IPS-20b (cell line): ENCODE results near the gene RBM15B.

ENCODE experiments used
- H3K27ac ChIP-seq: one replicate; pipeline ENCODE4 v1.5.1; 2013; ENCODE audit warnings: low read length
- H3K27me3 ChIP-seq: 2 replicates; pipeline ENCODE4 v1.6.1; 2013; ENCODE audit warnings: mild to moderate bottlenecking, low read length, inconsistent platforms; ENCODE audit not compliant: insufficient read depth
- H3K36me3 ChIP-seq: 2 replicates; pipeline ENCODE4 v1.6.1; 2013; ENCODE audit warnings: low read depth, mild to moderate bottlenecking, inconsistent platforms, low read length, moderate library complexity; ENCODE audit not compliant: insufficient read depth
- H3K4me1 ChIP-seq: 2 replicates; pipeline ENCODE4 v1.6.1; 2013; ENCODE audit warnings: mild to moderate bottlenecking, control low read depth, inconsistent platforms, low read length, moderate library complexity; ENCODE audit not compliant: insufficient read depth
- H3K4me3 ChIP-seq: 2 replicates; pipeline ENCODE4 v1.5.1; 2013; ENCODE audit warnings: mild to moderate bottlenecking, low read length, inconsistent platforms
- H3K9ac ChIP-seq: 2 replicates; pipeline ENCODE4 v1.6.1; 2013; ENCODE audit warnings: low read depth, mild to moderate bottlenecking, inconsistent platforms, low read length, moderate library complexity
- H3K9me3 ChIP-seq: 2 replicates; pipeline ENCODE4 v1.6.1; 2013; ENCODE audit warnings: mild to moderate bottlenecking, low read depth, low read length, inconsistent platforms; ENCODE audit not compliant: insufficient read depth

RBM15B gene

DNA sequence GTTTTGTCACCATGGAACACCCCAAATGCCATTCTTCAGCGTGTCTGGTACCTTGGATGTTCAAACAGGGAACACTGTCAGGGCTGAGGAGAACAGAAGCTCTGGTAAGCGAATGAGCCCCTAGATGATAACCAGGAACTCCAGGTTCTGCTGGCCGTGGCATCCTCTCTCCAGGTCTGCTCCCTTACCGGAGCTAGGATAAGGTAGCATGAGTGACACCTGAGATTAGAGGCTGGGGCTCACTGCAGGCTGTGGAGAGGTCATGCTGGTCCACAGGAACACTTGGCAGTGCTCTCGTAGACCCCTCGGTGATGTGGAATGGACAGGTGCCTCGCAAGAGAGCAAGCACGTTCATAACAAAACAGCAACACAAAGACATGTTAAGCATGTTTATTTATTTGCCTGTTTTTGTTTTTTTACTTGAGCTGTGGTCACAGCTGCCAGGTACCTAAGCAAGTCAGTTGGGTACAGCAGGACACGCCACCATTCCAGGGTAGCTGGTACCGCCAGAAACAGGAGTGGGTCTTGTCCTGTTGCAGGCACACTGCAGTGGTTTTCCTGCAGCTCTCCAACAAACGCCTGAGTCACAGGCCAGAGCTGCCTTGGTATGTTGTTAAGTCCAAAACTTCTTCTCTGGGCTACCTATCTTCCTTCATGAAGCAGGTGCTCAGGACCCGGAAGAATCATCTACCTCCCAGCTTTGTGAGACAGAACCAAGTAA is 4.6 kb downstream of the RBM15B start:
- Histone ChIP-seq H3K4me1 (0 out of 2 replicates have a peak, but pooled peaks cover 3% of the 10 kb centered on the region), H3K9me3 (peaks cover 4% of the 10 kb centered on the region; the same call in 1 of the 2 replicates), H3K4me3 (no peak overlapping the region), H3K9ac (no peak overlapping the region), H3K27ac (no peak overlapping the region), H3K27me3 (no peaks in the 10 kb centered on the region), H3K36me3 (peaks cover 86% of the 10 kb centered on the region)

DNA sequence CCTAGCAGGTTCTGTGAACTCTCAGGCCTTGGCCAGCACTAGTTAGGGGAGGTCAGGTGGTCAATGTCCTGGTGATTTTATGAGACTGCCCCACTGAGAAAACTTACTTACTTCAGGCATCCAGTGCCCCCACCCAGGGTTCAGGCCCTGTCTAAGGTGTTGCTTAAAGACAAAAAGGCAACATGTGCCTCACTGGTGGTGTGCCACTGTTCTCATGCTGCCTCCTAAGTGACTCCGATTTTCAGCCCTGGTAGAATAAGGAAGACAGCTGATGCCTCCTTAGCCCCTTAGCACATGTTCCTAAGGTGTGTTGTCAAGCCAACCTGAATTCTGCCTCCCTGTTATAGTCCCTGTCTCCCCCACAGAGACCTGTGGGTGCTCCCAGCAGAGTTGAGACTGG is 5.3 kb downstream of the RBM15B start:
- Histone ChIP-seq H3K27me3 (no peaks in the 10 kb centered on the region), H3K36me3 (peaks cover 90% of the 10 kb centered on the region), H3K9me3 (peaks cover 4% of the 10 kb centered on the region; the same call in 1 of the 2 replicates), H3K27ac (no peak overlapping the region), H3K9ac (no peak overlapping the region), H3K4me1 (0 out of 2 replicates have a peak, but pooled peaks cover 2% of the 10 kb centered on the region), H3K4me3 (no peak overlapping the region)

DNA sequence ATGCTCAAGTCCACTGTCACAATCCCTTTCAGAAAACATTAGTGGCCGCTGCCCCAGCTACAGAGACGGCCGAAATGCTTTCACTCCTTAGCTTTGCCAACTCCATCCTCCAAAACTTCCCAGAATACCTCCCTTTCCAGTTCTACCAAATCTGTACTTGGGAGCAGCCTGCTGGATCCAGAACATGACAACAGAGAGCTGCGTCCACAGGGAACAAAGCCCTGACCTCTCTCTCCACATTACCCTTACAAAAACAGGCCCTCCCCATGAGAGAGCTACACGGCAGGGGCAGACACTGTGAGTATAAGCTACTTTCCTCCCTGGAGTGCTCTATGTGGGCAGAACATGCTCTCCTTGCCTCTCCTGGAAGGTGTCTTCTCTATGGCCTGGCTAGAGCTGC is 6.3 kb downstream of the RBM15B start:
- peaks cover 4% of the 10 kb centered on the region; the same call in 1 of the 2 replicates for H3K9me3 ChIP-seq
- no peaks in the 10 kb centered on the region for H3K27me3 ChIP-seq
- no peak overlapping the region for H3K4me3 ChIP-seq
- H3K9ac ChIP-seq = no peak overlapping the region
- 0 out of 2 replicates have a peak, but pooled peaks cover 2% of the 10 kb centered on the region for H3K4me1 ChIP-seq
- H3K27ac ChIP-seq = no peak overlapping the region
- peaks cover 97% of the 10 kb centered on the region for H3K36me3 ChIP-seq

DNA sequence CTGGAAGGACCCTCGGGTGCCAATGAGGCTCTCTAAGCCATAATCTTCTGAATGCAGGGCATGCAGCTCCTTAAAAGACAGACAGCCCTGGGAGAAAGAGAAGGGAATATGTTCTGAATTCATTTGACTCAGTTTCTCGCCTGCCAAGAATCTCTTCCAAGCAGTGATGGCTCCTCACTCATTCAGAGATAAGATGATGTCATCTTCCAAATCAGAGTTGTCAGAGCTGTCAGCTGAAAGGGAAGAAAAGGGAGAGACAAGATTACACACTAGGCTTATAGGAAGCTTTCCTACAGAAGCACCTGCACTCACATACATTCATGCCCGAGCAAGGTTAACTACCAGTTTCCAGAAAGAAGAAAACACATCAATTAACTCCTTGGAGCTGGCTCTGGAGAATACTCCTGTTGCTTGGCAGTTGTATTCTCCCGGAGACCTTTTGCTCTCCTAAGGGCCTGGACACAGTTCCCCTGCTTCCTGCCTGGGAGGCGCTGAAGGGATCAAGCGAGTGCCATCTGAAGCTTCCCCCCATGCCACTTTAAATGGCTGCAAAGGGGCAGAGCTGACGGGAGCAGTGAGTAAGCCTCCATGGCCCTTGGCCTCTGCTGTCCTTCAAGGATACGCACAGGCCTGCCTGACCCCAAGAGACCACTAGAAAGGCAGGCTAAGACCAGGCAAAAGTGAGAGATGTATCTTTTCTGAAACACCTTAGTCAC is 7.7 kb downstream of the RBM15B start:
- Histone ChIP-seq H3K4me3 (no peak overlapping the region), H3K27ac (no peak overlapping the region), H3K27me3 (no peaks in the 10 kb centered on the region), H3K36me3 (peaks cover 95% of the 10 kb centered on the region), H3K9ac (no peak overlapping the region), H3K9me3 (peaks cover 4% of the 10 kb centered on the region; the same call in 1 of the 2 replicates), H3K4me1 (no peaks in the 10 kb centered on the region)

DNA sequence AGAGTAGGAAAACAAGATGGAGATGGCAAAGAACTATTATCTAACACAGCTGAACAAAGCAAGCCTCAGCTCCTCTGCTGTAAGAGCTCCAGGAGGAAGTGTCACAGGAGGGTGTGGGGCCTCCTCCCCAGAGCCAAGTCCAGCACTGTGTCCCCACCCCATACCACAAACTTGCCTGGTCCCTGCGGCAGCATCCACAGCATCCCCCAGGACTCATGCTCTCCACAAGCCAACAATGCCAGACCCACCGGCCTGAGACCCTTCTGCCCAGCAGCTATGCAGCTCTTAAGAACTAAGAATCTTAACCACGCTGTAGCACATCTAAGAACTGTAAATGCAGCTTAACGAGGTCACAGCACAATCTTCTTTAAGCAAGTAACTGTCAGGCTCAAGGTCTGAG is 9.1 kb downstream of the RBM15B start:
- Histone ChIP-seq H3K4me3 (no peak overlapping the region), H3K9ac (no peak overlapping the region), H3K27me3 (no peaks in the 10 kb centered on the region), H3K27ac (no peak overlapping the region), H3K4me1 (no peaks in the 10 kb centered on the region), H3K9me3 (no peaks in the 10 kb centered on the region), H3K36me3 (peaks cover 92% of the 10 kb centered on the region)

DNA sequence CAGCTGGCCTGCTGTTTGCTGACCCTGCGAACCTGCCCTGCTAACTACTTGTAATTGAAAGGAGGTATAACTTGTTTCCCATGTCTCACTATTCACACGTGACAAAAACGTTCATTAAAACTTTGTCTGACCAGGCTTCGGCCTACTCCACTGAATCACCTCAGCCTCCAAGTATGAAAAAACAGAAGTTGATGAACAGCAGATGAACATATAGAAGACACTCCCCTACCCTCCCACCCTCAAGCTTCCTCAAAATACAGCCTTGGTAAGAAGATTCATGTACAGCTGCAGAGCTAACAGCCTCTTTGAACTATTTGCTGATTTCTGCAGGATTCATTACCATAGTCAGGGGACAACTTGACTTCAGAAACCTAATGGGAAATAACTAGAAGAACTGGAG is 10.7 kb downstream of the RBM15B start:
- H3K27me3 ChIP-seq = no peaks in the 10 kb centered on the region
- H3K4me1 ChIP-seq = no peaks in the 10 kb centered on the region
- peaks cover 85% of the 10 kb centered on the region for H3K36me3 ChIP-seq
- H3K9me3 ChIP-seq = no peaks in the 10 kb centered on the region
- H3K9ac ChIP-seq = no peak overlapping the region
- H3K4me3 ChIP-seq = no peak overlapping the region
- no peak overlapping the region for H3K27ac ChIP-seq

DNA sequence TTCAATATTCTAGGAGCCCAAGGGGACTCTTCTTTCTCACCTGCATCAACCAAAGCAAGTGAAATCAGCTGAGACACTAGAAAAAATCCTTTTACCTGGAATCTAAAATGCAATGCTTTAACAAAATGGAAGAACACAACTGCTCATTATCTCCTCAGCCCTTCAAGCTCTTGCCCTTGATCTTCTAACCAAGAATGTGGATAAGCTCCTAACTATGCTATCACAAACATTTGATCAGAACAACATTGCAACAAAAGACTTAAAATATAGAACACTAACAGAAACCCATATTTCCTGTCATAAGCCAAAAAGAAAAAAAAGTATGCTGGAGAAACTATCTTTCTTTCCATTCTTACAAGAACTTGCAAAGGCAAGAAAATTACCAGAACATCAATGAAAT is 12.6 kb downstream of the RBM15B start:
- Histone ChIP-seq H3K36me3 (peaks cover 81% of the 10 kb centered on the region), H3K9me3 (no peaks in the 10 kb centered on the region), H3K4me1 (no peaks in the 10 kb centered on the region), H3K9ac (no peak overlapping the region), H3K27ac (no peak overlapping the region), H3K4me3 (no peak overlapping the region), H3K27me3 (no peaks in the 10 kb centered on the region)

DNA sequence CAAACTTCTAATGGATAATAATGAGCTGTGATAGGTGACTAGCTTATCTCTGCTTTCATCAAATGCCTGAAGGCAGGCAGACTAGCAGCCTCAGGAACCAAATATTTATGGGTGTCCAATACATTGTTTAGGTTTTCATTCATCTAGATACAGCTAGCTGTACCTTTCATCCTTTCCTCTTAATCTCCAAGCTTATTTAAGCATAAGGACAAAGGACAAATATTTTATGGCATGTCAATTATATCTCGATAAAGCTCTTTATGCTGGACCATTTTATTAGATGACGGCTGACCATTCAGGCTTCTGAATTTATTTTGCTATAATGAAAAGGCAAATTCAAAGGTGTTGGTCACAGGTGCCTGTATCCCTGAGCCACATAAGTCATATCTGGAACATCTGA is 16.9 kb downstream of the RBM15B start:
- H3K4me3 ChIP-seq = no peak overlapping the region
- H3K36me3 ChIP-seq = peaks cover 84% of the 10 kb centered on the region
- no peaks in the 10 kb centered on the region for H3K27me3 ChIP-seq
- no peaks in the 10 kb centered on the region for H3K9me3 ChIP-seq
- no peak overlapping the region for H3K27ac ChIP-seq
- no peaks in the 10 kb centered on the region for H3K4me1 ChIP-seq
- H3K9ac ChIP-seq = no peak overlapping the region

DNA sequence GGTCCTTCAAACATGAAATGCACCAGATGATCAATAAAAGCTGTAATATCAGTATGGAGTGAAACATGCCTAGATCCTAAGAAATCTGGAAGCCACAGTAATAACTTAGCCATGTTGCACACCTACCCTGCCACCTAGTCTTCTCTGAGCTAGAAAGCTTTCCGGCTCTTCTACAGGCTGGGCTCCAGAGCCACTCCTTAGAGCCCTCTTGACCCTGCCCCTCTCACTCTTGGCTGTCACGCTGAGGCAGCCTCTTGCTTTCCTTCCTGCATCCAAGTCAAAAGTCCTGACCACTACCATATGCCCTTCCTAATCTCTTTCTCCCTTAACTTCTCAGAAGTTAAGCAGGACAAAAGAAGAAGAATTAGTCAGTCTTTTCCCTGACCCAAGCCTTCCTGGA is 17.7 kb downstream of the RBM15B start:
- Histone ChIP-seq H3K4me1 (no peaks in the 10 kb centered on the region), H3K9me3 (no peaks in the 10 kb centered on the region), H3K9ac (no peak overlapping the region), H3K36me3 (peaks cover 84% of the 10 kb centered on the region), H3K27me3 (no peaks in the 10 kb centered on the region), H3K4me3 (no peak overlapping the region), H3K27ac (no peak overlapping the region)

DNA sequence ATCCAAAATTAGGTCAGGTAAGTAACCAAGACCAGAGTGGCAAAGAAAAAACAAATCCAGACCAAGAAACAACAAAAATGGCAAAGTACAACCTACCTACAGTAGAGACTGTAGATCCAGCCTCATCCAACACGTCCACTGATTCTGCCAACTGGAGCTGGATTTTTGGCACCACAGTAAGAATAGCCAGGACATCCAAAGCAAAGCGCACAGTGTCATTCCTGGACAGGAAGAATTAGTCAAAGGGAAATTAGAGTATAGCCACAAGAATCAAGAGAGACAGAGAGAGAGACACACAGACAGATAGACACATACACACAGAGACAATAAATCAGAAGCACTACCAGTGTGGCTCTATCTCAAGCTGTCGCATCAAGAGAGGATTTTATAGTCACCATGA is 31.1 kb downstream of the RBM15B start:
- Histone ChIP-seq H3K4me3 (no peak overlapping the region), H3K27ac (no peak overlapping the region), H3K36me3 (peaks cover 66% of the 10 kb centered on the region), H3K9ac (no peak overlapping the region), H3K9me3 (no peaks in the 10 kb centered on the region), H3K27me3 (no peaks in the 10 kb centered on the region), H3K4me1 (peaks cover 10% of the 10 kb centered on the region; the same call in 1 of the 2 replicates)

DNA sequence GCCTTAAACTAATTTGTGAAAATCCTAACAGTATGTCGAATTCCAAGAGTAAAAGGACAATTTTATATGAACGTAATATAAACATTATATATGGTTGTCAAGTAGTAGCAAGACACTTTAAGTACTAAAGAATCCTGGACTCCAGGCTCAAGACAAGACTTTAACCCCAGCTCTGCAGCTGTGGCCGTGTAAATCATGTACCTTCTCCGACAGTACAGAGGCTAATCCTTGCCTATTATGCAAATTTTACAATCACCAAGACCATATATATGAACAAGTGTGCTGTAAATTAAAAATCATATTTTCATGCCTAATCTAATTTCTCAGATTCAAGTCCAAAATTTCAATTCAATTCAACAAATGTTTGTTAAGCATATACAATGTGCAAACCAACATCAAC is 35.8 kb downstream of the RBM15B start:
- Histone ChIP-seq H3K27ac (no peak overlapping the region), H3K4me1 (no peaks in the 10 kb centered on the region), H3K27me3 (no peaks in the 10 kb centered on the region), H3K36me3 (peaks cover 71% of the 10 kb centered on the region), H3K9ac (no peak overlapping the region), H3K4me3 (no peak overlapping the region), H3K9me3 (no peaks in the 10 kb centered on the region)

DNA sequence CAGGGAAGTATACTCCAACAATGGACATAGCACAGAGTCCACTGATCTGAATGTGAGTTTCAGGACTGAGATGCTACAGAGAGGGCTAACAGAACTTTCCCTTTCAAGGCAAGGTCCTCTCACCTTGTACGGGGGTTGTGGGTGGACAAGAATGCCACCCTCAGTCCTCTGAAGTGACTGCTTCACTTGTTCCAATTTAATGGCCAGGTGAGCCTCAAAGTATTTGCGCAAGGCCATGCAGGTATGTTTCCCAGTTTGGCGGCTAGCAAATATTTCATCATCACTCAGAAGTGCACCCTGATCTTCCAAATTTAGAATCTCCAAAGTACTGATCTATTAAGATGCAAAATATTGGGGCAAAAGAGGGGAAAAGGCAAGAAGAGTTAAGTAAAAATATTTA is 38.1 kb downstream of the RBM15B start:
- H3K9me3 ChIP-seq = no peaks in the 10 kb centered on the region
- H3K27ac ChIP-seq = no peak overlapping the region
- no peaks in the 10 kb centered on the region for H3K27me3 ChIP-seq
- H3K36me3 ChIP-seq = peaks cover 81% of the 10 kb centered on the region
- no peak overlapping the region for H3K4me3 ChIP-seq
- H3K9ac ChIP-seq = no peak overlapping the region
- no peaks in the 10 kb centered on the region for H3K4me1 ChIP-seq
